Spleen (tissue), 11 donors: Measurements from ENCODE around the gene TBC1D19. TPM values are rescaled to one million over a fixed set of nuclear protein-coding genes. Genes with fewer than 3 reads are reported as not detected.
"Not testable (repeated sequence)": the region's sequence is repeated elsewhere in the genome, so short reads cannot be mapped to it uniquely, and the experiment has no call there.

Experiments
- DNase-seq: peaks from one replicate; pipeline ENCODE4 v3.0.0-alpha.2; 2020
- H3K27ac ChIP-seq, 8 donors: fragments of 200-600 bp; sonication (generic) in 7 of 8; 1 replicate in 4 of 8; 2 replicates in 4 of 8; pipeline versions ENCODE4 v1.5.0 to v1.8.0; 2016 to 2021; ENCODE audit warnings: inconsistent platforms in 4 of 8, mild to moderate bottlenecking in 4 of 8, moderate library complexity in 1 of 8
- H3K27me3 ChIP-seq, 7 donors: fragments of 200-600 bp; sonication (generic) in 6 of 7; replicated peaks in 1 of 7; 1 replicate in 4 of 7; 2 replicates in 3 of 7; pipeline versions ENCODE4 v1.5.0 to v1.8.0; 2016 to 2021; ENCODE audit warnings: inconsistent platforms in 3 of 7, mild to moderate bottlenecking in 1 of 7
- H3K36me3 ChIP-seq, 6 donors: fragments of 200-600 bp; sonication (generic) in 5 of 6; 1 replicate in 4 of 6; 2 replicates in 2 of 6; pipeline versions ENCODE4 v1.5.0 to v1.8.0; 2016 to 2021; ENCODE audit warnings: inconsistent platforms in 2 of 6
- H3K4me1 ChIP-seq, 6 donors: fragments of 200-600 bp; sonication (generic) in 5 of 6; 1 replicate in 3 of 6; 2 replicates in 3 of 6; pipeline versions ENCODE4 v1.5.0 to v1.8.0; 2016 to 2021; ENCODE audit warnings: inconsistent platforms in 3 of 6
- H3K4me3 ChIP-seq, 8 donors: fragments of 200-600 bp; sonication (generic) in 7 of 8; 1 replicate in 4 of 8; 2 replicates in 4 of 8; pipeline versions ENCODE4 v1.5.0 to v1.8.0; 2016 to 2021; ENCODE audit warnings: inconsistent platforms in 4 of 8, mild to moderate bottlenecking in 4 of 8, moderate library complexity in 2 of 8
- H3K9me3 ChIP-seq, 8 donors: fragments of 200-600 bp; sonication (generic) in 7 of 8; 1 replicate in 4 of 8; 2 replicates in 4 of 8; pipeline versions ENCODE4 v1.5.0 to v1.8.0; 2016 to 2021; ENCODE audit warnings: inconsistent platforms in 4 of 8
- CTCF ChIP-seq, 11 experiments: fragments of 200-600 bp in 7 of 11; fragments of 450-650 bp in 4 of 11; sonication (generic) in 4 of 11; IDR thresholded peaks in 8 of 11; conservative IDR thresholded peaks in 3 of 11; 1 replicate in 7 of 11; 2 replicates in 4 of 11; pipeline versions ENCODE4 v1.4.0 to v1.8.0; 2016 to 2021; ENCODE audit warnings: antibody characterized with exemption in 11 of 11, inconsistent platforms in 4 of 11, mild to moderate bottlenecking in 1 of 11
- POLR2A ChIP-seq, 3 donors: fragments of 450-650 bp; IDR thresholded peaks; one replicate each; pipeline ENCODE4 v1.5.1; 2017; ENCODE audit warnings: antibody characterized with exemption in 3 of 3, mild to moderate bottlenecking in 1 of 3
- POLR2AphosphoS5 ChIP-seq, 3 donors: sonication (generic); formaldehyde crosslinking; IDR thresholded peaks; one replicate each; pipeline ENCODE4 v1.5.1; 2017; ENCODE audit warnings: antibody characterized with exemption in 3 of 3
- WGBS, 5 donors: extraction: QIAGEN DNeasy Blood & Tissue Kit in 3 of 5; methylation state at CpG; one replicate each; pipeline versions ENCODE4 v1.1.5 to v1.1.7; 2013 to 2018; 5-methylcytosine and 5-hydroxymethylcytosine counted together
- intact Hi-C: fragments of 100-400 bp; cut with DNase I; formaldehyde crosslinking; loops from one replicate; pipeline ENCODE4 v1.15.0; 2023; ENCODE audit warnings: low total_unique reads
- polyA plus RNA-seq, 3 donors: library from polyadenylated mRNA; stranded (reverse); fragments of 200-250 nt; gene quantifications; one replicate each; pipeline ENCODE4 v1.2.1, GENCODE V29; 2013
- total RNA-seq, 7 donors: library from RNA; depleted of rRNA in 3 of 7; stranded (reverse); fragments of >200 nt in 3 of 7; fragmentation: NEBNext Ultra II Directional in 4 of 7; extraction: Animal tissue kit (Norgen Biotek cat#: 25700) in 4 of 7; gene quantifications; one replicate each; pipeline versions ENCODE4 v1.1.0 to v1.2.1, GENCODE V29; 2016 to 2021
- donor health status: healthy with polysubstance abuse.
- donor health status: DM: no; HTN: no; CAD: no; lungs with moderate emphysema.
- donor health status: DM: no; HTN: no; CAD: no.
- donor health status: Bipolar disorder and iron deficiency.
- donor health status: healthy.
- donor health status: DM: no; HTN: no; CAD: no.
- donor health status: DM: yes; HTN: yes; CAD: no.

TBC1D19 gene
- total and polyA plus RNA-seq, 10 donors: 1.1 to 18.0 (median 8.4) TPM

DNA sequence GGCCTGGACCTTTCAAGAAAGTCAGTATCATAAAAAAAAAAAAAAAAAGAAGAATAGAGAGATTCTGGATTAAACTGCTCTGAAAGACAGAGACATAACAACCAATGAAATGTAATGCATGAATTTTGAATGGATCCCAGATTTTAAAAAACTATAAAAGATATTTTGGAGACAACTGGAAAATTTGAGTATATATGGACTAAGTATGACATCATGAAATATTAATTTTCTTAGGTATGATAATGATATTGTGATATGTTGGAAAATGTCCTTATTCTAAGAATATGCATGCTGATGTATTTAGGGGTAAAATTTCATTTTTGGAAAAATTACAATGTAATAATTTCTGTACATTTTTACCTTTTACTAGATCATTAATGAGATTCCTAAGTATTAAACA, 52.6 kb downstream of the TBC1D19 start:
- intact Hi-C loops: no loop called here
- Histone ChIP-seq H3K27me3 (no peaks in the 10 kb centered on the region), H3K4me1 (no peaks in the 10 kb centered on the region), H3K4me3 (no peak overlapping the region), H3K9me3 (no peaks in the 10 kb centered on the region), H3K27ac (no peak overlapping the region), H3K36me3 (peaks cover 0 to 40% (median 8%) of the 10 kb centered on the region in 6 donors)
- no peak for DNase-seq
- TF ChIP-seq POLR2A (IDR thresholded peaks at IDR 0.05): no peak
- TF ChIP-seq CTCF (IDR thresholded peaks at IDR 0.05 in 8 of 11, conservative IDR thresholded peaks at IDR 0.05 in 3 of 11): no peak
- TF ChIP-seq POLR2AphosphoS5 (IDR thresholded peaks at IDR 0.05): no peak

GRCh38 chr4:26640639-26641038, 56.8 kb downstream of the TBC1D19 start:
- H3K4me1 ChIP-seq, H3K9me3 ChIP-seq, H3K4me3 ChIP-seq, H3K27me3 ChIP-seq, H3K27ac ChIP-seq, intact Hi-C loops: not testable (repeated sequence)
- peak; percentile 56 for DNase-seq
- peaks cover 0 to 40% (median 8%) of the 10 kb centered on the region in 6 donors for H3K36me3 ChIP-seq
- 93 to 97% (median 97%) methylated on average over 7 to 8 of the region's 8 CpGs for WGBS, 5 donors

GRCh38 chr4:26647523-26648224, 63.8 kb downstream of the TBC1D19 start:
- intact Hi-C loops: no loop called here
- WGBS, 5 donors: 92 to 97% (median 95%) methylated on average over 2 of the region's 2 CpGs
- TF ChIP-seq POLR2AphosphoS5 (IDR thresholded peaks at IDR 0.05): no peak
- no peak for TF ChIP-seq CTCF (IDR thresholded peaks at IDR 0.05 in 8 of 11, conservative IDR thresholded peaks at IDR 0.05 in 3 of 11)
- no peak for TF ChIP-seq POLR2A (IDR thresholded peaks at IDR 0.05)
- H3K4me1 ChIP-seq: no peaks in the 10 kb centered on the region
- no peak for DNase-seq
- H3K27me3 ChIP-seq: no peaks in the 10 kb centered on the region
- no peaks in the 10 kb centered on the region for H3K36me3 ChIP-seq
- no peak overlapping the region for H3K27ac ChIP-seq
- no peaks in the 10 kb centered on the region for H3K9me3 ChIP-seq
- H3K4me3 ChIP-seq: no peak overlapping the region

GRCh38 chr4:26648260-26648659, 64.4 kb downstream of the TBC1D19 start:
- intact Hi-C loops: no loop called here
- peaks cover 0 to 2% (median 0%) of the 10 kb centered on the region in 8 donors for H3K9me3 ChIP-seq
- no peaks in the 10 kb centered on the region for H3K4me1 ChIP-seq
- 67 to 75% (median 73%) methylated on average over 1 of the region's 1 CpG for WGBS, 5 donors
- H3K36me3 ChIP-seq: no peaks in the 10 kb centered on the region
- DNase-seq: no peak
- no peak overlapping the region for H3K4me3 ChIP-seq
- no peaks in the 10 kb centered on the region for H3K27me3 ChIP-seq
- TF ChIP-seq CTCF (IDR thresholded peaks at IDR 0.05 in 8 of 11, conservative IDR thresholded peaks at IDR 0.05 in 3 of 11): no peak
- TF ChIP-seq POLR2A (IDR thresholded peaks at IDR 0.05): no peak
- TF ChIP-seq POLR2AphosphoS5 (IDR thresholded peaks at IDR 0.05): no peak
- no peak overlapping the region for H3K27ac ChIP-seq
